Tibial nerve (tissue), 4 donors: ENCODE results near the gene PHLDB3. TPM values are rescaled to one million over a fixed set of nuclear protein-coding genes. Genes with fewer than 3 reads are reported as not detected.
A peak's percentile ranks its signal among the peaks of the same experiment; 100 is the strongest.

Source experiments
- DNase-seq, 2 donors: peaks; one replicate each; pipeline ENCODE4 v3.0.0-alpha.2; 2019; ENCODE audit warnings: low spot score in 2 of 2
- H3K27ac ChIP-seq, 4 donors: fragments of 200-600 bp; sonication (generic) in 3 of 4; one replicate each; pipeline ENCODE4 v1.5.1; 2017 to 2019; ENCODE audit warnings: mild to moderate bottlenecking in 1 of 4
- H3K27me3 ChIP-seq, 2 donors: fragments of 200-600 bp; sonication (generic) in 1 of 2; one replicate each; pipeline versions ENCODE4 v1.5.1 to v1.6.0; 2017 to 2019
- H3K36me3 ChIP-seq, 3 donors: fragments of 200-600 bp; sonication (generic); one replicate each; pipeline ENCODE4 v1.5.1; 2018 to 2019
- H3K4me1 ChIP-seq, 4 donors: fragments of 200-600 bp; sonication (generic) in 3 of 4; one replicate each; pipeline ENCODE4 v1.5.1; 2017 to 2019
- H3K4me3 ChIP-seq, 4 donors: fragments of 200-600 bp; sonication (generic) in 3 of 4; one replicate each; pipeline ENCODE4 v1.5.1; 2017 to 2019; ENCODE audit warnings: mild to moderate bottlenecking in 1 of 4, moderate library complexity in 1 of 4
- H3K9me3 ChIP-seq, 4 donors: fragments of 200-600 bp; sonication (generic) in 3 of 4; one replicate each; pipeline ENCODE4 v1.5.1; 2017 to 2019
- CTCF ChIP-seq, 5 experiments: fragments of 200-600 bp in 3 of 5; fragments of 450-650 bp in 2 of 5; sonication (generic) in 3 of 5; IDR thresholded peaks; one replicate each; pipeline ENCODE4 v1.5.1; 2016 to 2019; ENCODE audit warnings: antibody characterized with exemption in 5 of 5, mild to moderate bottlenecking in 3 of 5, moderate library complexity in 2 of 5
- EP300 ChIP-seq, 2 donors: sonication (generic); formaldehyde crosslinking; IDR thresholded peaks; one replicate each; pipeline ENCODE4 v1.6.1; 2017; ENCODE audit warnings: antibody characterized with exemption in 2 of 2, mild to moderate bottlenecking in 1 of 2
- POLR2A ChIP-seq, 2 donors: fragments of 450-650 bp; IDR thresholded peaks; one replicate each; pipeline ENCODE4 v1.6.1; 2017; ENCODE audit warnings: antibody characterized with exemption in 2 of 2, mild to moderate bottlenecking in 2 of 2, moderate library complexity in 2 of 2
- WGBS, 2 donors: methylation state at CpG; one replicate each; pipeline ENCODE4 v1.1.5; 2018; 5-methylcytosine and 5-hydroxymethylcytosine counted together
- total RNA-seq, 4 donors: library from RNA; depleted of rRNA; stranded (reverse); fragments of >200 nt; gene quantifications; one replicate each; pipeline ENCODE4 v1.1.0, GENCODE V29; 2016

PHLDB3 gene
- total RNA-seq, 4 donors from 2014 or later, result 9.8 to 25.5 (median 16.3) TPM

GRCh38 chr19:43467276-43467675 is 37.3 kb downstream of the PHLDB3 start:
- TF ChIP-seq CTCF (IDR thresholded peaks at IDR 0.05), result no peak
- no peak for TF ChIP-seq POLR2A (IDR thresholded peaks at IDR 0.05)
- no peak for TF ChIP-seq EP300 (IDR thresholded peaks at IDR 0.05)
- Histone ChIP-seq H3K27me3 (no peaks in the 10 kb centered on the region), H3K27ac (no peak overlapping the region), H3K4me1 (peaks cover 0 to 22% (median 6%) of the 10 kb centered on the region in 4 donors), H3K36me3 (no peaks in the 10 kb centered on the region), H3K4me3 (no peak overlapping the region), H3K9me3 (no peaks in the 10 kb centered on the region)
- DNase-seq, result no peak
- WGBS, 2 donors, result 73 to 77% methylated on average over 6 of the region's 6 CpGs

- 95 to 100% methylated on average over 1 of the region's 1 CpG for WGBS, 2 donors
- no peaks in the 10 kb centered on the region for H3K36me3 ChIP-seq
- DNase-seq, result no peak
- TF ChIP-seq CTCF (IDR thresholded peaks at IDR 0.05) (no peak), EP300 (IDR thresholded peaks at IDR 0.05) (no peak), POLR2A (IDR thresholded peaks at IDR 0.05) (no peak)
- H3K4me3 ChIP-seq, result no peak overlapping the region
- H3K27ac ChIP-seq, result no peak overlapping the region
- H3K4me1 ChIP-seq, result peaks cover 0 to 22% (median 6%) of the 10 kb centered on the region in 4 donors
- no peaks in the 10 kb centered on the region for H3K27me3 ChIP-seq
- H3K9me3 ChIP-seq, result no peaks in the 10 kb centered on the region
Measured at GRCh38 chr19:43466793-43467192, 37.8 kb downstream of the PHLDB3 start.

GRCh38 chr19:43465468-43466120 is 39.0 kb downstream of the PHLDB3 start, which contains the start of gene LYPD3:
Gene LYPD3 (minus strand): TSS chr19:43465608. CDS start chr19:43465571, 37 bp downstream.
- 34 to 37% methylated on average over 23 to 24 of the region's 24 CpGs for WGBS, 2 donors
- Histone ChIP-seq H3K36me3 (peaks cover 0 to 8% (median 0%) of the 10 kb centered on the region in 3 donors), H3K4me3 (peak within 1 kb of the TSS; percentile 50 to 80 (median 64)), H3K9me3 (no peaks in the 10 kb centered on the region), H3K4me1 (peaks cover 0 to 22% (median 6%) of the 10 kb centered on the region in 4 donors), H3K27me3 (no peaks in the 10 kb centered on the region), H3K27ac (peak within 1 kb of the TSS; percentile 84 to 98 (median 92))
- no peak for DNase-seq
- TF ChIP-seq CTCF (IDR thresholded peaks at IDR 0.05), result no peak
- TF ChIP-seq POLR2A (IDR thresholded peaks at IDR 0.05), result no peak
- no peak for TF ChIP-seq EP300 (IDR thresholded peaks at IDR 0.05)

GRCh38 chr19:43464134-43464775 is 40.3 kb downstream of the PHLDB3 start:
- Histone ChIP-seq H3K27me3 (no peaks in the 10 kb centered on the region), H3K4me3 (peak overlapping the region; percentile 50 to 80 (median 64)), H3K36me3 (peaks cover 0 to 8% (median 0%) of the 10 kb centered on the region in 3 donors), H3K27ac (peak overlapping the region; percentile 84 to 98 (median 92)), H3K9me3 (no peaks in the 10 kb centered on the region), H3K4me1 (peaks cover 0 to 22% (median 6%) of the 10 kb centered on the region in 4 donors)
- DNase-seq, result peak; percentile 71 to 84
- peak in 1 of 2 donors; percentile 3 for TF ChIP-seq EP300 (IDR thresholded peaks at IDR 0.05)
- TF ChIP-seq POLR2A (IDR thresholded peaks at IDR 0.05), result no peak
- no peak for TF ChIP-seq CTCF (IDR thresholded peaks at IDR 0.05)
- 10 to 13% methylated on average over 21 to 28 of the region's 33 CpGs for WGBS, 2 donors
